H54 (cell line): Measurements from ENCODE around the gene IL17F.
"Not testable (repeated sequence)": the region's sequence is repeated elsewhere in the genome, so short reads cannot be mapped to it uniquely, and the experiment has no call there.

Source experiments
- DNase-seq: peaks from one replicate; pipeline ENCODE4 v3.0.0; 2011; ENCODE audit warnings: low spot score, mixed read lengths; ENCODE audit not compliant: insufficient read length
- FAIRE-seq: peaks from 3 replicates; lab custom pipeline; 2011; peaks lifted over from hg19 to GRCh38; lab: Jason Lieb, UNC
- POLR2A ChIP-seq: IDR thresholded peaks from 2 replicates; pipeline ENCODE4 v1.6.1; 2011; ENCODE audit warnings: low read depth, mild to moderate bottlenecking, low read length

The IL17F gene

DNA sequence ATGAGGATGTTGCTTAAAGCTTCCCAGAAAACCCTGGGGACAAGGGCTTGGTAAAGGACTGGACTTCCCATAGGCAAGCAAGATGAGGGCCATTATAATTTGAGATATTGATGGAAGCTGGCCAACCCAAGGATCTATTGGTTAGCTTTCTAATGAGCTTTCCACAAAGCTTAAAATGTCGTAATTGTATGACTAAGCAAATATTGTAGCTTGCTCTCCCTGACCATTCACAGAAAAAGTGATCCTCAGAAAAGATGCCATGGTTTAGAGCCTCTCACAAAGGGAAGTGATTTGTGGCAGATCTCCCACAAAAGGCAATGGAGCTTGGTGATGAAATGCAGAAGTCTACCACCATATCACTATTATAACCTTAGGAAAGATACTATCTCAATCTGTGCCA lies 13.6 kb downstream of the IL17F start:
- no peak for TF ChIP-seq POLR2A
- FAIRE-seq: no peak
- DNase-seq: no peak

DNA sequence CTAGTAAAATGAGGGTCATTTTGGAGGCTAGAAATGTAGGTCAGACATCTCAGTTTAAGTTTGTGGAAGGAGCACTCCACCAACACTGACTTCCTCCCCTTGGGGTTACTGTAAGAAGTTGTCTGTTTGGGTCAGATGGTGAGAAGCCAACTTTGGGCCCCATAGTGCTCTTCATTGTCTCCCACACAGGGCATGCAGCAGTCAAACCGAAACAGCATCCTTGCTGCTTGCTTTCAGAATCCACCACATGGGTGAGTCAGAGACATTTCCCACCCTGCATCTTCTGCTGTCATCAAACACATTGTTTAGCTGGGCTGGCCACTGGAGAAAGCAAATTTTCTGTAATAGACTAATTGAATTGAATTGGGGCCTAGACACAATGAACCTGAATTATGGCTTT lies 16.8 kb downstream of the IL17F start:
- no peak for TF ChIP-seq POLR2A
- FAIRE-seq (no peak), DNase-seq (no peak)

DNA sequence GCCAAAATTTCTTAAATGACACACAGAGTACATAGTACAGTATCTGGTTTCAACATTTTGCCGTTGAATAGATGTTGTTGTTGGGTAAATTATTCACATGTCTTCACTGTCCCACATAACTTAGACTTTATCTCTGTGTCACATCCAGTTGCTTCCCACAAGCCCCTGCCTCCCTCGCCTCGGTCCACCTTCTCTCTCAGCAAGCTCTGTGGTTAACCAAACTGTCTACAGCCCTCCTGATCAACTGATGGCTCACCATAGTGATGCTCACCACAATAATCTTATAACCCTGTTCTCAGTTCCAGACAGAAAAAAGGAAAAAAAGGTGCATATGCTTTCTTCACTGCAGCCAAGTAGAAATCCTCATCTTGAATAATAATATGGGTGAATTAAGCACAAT lies 23.0 kb downstream of the IL17F start:
- FAIRE-seq: no peak
- no peak for DNase-seq
- no peak for TF ChIP-seq POLR2A

DNA sequence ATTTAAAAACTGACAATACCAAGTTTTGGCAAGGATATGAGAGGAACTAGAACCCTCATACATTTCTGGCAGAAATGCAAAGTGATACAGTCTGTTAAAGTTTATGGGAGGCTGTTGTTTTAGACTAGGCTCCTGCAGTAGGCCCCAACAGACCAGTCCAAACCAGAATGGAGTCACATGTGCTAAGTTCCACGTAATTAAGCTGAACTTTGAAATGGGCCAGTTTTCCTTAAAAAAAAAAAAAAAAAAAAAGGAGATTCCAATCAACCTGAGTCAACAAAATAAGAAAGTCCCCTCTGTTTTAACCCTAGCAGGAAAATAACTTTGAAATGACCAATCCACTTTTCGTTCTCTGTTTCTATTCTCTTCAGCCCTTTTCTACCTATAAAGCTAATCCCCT lies 26.5 kb downstream of the IL17F start:
- TF ChIP-seq POLR2A: no peak
- no peak for FAIRE-seq
- DNase-seq: no peak

DNA sequence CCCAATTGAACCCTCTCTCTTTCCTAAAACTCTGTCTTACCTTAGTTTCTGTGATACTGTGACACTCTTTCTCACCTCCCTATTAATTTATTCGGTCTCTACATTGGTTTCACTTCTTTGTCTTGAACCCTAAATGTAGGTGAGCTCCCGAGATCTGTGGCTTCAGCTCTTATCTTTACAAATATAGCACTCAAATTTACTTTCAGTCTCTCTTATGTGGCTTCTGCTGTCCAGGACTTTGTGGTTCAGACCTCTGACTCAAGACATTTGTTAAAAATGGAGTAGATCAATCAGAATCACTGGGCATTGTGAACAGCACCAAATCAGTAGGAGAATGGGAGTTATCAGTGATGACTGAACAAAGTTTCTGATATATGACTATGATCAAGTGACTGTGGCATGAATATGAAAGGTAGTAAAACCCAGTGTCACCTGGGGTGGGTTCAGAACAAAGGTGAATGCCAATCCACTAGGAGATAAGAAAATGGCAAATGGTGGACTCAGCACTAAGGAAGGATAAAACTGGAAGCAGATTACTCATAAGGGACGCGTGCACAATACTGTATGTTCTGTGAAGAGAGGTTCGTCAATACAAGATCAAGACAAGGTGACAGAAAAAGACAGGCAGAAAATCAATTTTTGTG lies 27.2 kb downstream of the IL17F start:
- FAIRE-seq: no peak
- TF ChIP-seq POLR2A: no peak
- no peak for DNase-seq

DNA sequence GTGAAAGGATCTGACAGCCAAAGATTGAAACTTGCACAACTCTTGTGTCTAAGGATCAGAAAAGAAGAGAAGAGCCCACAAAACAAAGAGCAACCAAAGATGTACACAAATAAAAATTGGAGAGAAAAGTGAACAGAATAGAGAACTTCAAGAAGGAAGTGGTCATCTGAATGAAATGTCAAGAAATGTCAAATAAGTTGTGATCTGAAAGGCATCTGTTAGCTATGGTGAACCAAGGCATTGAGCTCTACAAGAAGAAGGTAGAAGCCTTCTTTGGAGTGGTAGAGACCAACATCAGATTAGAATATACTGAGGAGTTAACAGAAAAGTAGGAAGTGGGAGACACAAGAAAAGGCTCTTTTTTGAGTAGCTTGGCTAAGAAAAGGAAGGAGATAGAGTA lies 28.5 kb downstream of the IL17F start:
- DNase-seq: no peak
- no peak for TF ChIP-seq POLR2A
- FAIRE-seq: no peak

DNA sequence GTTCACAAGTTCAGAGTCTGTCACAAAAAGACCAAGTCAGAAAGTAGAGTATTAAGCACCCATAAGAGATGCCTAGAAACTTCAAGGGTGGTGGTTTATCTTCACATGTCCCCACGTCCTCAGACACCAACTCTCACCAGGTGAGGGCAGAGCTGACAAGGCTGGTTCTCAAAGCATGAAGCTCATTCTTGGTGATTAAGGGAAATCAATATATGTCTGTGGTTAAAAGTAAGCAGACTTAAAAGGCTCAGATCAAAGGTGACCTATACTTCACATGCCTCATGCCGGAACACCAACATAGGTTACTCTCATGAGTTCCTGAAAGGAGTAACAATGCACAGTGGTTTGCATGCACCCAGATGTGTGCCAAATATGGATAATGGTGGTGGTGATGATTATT lies 31.2 kb downstream of the IL17F start:
- no peak for FAIRE-seq
- no peak for DNase-seq
- no peak for TF ChIP-seq POLR2A

DNA sequence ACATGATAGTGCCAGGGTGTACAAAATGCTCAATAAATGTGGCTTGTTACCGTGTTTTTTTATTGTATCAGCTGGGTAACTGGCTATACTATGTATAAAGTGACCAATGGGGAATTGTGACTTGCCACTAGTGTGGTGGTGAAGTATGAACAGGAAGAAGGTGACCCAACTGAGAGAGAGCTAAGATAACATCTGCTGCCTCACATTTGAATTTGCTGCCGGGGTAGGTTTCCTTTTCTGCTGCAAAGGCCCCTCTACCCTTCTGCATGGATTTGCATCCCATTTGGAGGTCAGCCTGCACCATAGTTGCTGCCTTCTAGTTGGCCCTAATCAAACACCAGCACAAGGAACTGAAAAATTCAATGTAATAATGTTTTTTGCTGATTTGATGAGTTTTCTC lies 34.1 kb downstream of the IL17F start:
- no peak for DNase-seq
- no peak for TF ChIP-seq POLR2A
- no peak for FAIRE-seq

DNA sequence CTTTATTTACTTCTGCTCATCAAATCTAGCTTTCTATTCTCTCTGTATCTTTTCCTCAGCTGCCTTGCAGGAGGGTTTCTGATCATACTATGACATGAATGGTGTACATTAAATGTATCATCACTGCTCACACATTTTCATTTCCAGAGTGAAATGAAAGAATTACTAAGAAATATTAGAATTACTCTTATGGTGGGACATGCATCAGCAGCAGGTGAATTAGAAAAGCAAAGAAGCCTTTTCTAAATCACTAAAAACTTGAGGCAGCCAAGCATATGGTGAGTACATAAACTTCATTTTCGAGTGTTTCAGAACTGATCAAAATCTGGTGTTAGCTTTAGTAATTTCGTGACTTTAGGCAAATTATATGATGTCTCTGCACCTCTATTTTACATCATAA lies 34.5 kb downstream of the IL17F start:
- DNase-seq (no peak), FAIRE-seq (no peak)
- no peak for TF ChIP-seq POLR2A

DNA sequence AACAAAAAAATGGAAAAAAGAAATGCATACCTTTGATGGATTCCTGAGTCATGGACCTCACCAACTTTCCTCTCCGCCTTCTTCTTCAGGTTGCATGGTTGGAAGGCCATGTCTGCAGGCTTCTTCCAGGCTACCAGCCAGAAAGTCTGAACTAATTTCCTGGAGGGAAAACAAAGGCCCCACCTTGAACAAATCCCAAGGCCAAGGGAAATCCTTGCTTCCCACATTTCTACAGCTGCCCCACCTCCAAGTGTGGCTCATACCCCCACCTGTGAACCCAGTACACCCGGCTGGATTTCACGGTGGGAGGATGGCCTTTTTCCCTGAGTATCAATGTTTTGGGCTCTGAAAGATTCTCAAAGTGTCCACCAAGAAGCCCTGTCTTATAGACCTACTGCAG lies 35.7 kb downstream of the IL17F start:
- no peak for DNase-seq
- no peak for TF ChIP-seq POLR2A
- FAIRE-seq: no peak

DNA sequence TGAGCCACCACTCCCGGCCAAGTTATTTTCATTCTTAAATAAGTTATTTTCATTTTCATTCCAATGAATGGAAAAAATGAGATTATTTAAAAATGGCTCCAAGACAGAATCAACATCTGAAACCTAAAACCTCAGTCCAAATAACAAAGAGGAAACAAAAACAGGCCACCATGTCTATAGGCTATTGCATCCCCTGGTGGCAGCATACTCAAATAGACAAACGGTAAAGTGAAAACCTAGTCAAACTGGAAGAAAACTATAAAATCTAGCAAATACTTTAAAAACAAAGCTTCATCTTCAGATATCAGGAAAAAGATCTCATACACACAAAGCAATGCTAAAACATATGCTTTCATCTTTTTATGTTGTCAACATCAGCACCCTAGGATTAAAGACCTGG lies 37.2 kb downstream of the IL17F start:
- DNase-seq: no peak
- no peak for TF ChIP-seq POLR2A
- no peak for FAIRE-seq

DNA sequence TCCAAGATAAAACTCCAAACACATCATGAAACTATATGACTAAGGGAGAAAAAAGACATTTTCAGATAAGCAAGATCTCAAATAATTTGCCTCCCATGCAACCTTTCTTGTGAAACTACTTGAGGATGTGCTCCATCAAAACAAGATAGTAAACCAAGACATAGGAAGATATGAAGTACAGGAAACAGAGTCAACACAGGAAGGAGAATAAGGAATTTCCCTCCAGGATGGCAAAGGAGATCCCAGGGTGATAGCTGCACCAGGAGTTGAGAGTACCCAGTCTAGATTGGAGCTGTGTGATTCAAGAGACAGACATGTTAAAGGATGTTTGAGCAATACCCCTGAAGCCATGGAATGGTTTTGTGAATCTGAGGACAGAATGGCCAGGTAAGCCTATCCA lies 42.8 kb downstream of the IL17F start:
- FAIRE-seq: no peak
- TF ChIP-seq POLR2A: no peak
- no peak for DNase-seq

DNA sequence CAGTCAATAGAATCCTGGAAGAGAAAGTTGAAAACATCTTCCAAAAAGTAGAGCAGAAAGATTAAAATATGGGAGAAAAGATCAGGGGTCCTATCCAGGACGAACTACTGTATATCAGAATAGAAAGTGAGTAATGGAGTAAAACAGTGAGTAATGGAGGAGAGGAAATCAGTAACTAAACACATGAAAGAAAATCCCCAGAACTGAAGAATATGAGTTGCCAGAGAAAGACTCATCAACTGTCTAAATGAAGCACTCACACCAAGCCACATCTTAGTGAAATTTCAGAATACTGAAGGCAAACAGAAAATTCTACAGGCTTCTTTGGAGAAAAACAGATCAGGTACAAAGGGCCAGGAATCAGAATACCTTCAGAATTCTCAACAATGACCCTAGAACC lies 43.3 kb downstream of the IL17F start:
- no peak for DNase-seq
- FAIRE-seq: no peak
- TF ChIP-seq POLR2A: no peak

DNA sequence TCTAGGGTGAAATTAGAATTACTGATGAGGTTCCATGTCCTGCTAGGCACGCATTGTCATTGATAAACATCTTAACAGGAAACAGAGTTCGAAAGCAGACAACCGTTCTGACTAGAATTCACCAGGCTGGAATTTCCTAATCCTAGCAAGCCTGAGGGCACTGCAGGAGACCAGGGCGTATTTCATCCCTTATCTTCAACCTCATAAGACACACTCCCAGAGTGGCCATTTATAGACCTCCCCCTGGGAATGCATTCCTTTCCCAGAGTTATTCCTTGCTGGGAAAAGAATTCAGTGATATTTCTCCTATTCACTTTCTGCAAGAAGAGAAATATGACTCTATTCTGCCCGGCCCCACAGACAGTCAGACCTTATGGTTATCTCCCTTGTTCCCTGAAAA lies 44.2 kb downstream of the IL17F start:
- DNase-seq, FAIRE-seq: not testable (repeated sequence)

DNA sequence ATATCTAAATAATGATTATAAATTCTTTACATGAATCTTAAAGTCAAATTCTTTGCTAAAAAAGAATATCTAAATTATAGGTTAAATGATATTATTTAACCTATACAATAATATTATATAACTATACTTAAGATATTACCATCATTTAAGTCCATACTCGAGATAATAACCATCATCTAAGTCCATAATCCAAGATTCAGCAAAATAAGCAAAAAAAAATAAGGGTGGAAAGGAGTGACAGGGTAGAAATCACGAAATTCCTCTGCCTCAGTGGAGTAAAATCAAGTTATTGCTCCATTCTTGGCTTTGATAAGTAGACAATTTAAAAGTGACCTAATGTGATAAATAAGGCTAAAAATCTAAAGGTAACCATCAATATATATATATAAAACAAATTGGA lies 48.4 kb downstream of the IL17F start:
- FAIRE-seq: no peak
- no peak for TF ChIP-seq POLR2A
- DNase-seq: no peak

DNA sequence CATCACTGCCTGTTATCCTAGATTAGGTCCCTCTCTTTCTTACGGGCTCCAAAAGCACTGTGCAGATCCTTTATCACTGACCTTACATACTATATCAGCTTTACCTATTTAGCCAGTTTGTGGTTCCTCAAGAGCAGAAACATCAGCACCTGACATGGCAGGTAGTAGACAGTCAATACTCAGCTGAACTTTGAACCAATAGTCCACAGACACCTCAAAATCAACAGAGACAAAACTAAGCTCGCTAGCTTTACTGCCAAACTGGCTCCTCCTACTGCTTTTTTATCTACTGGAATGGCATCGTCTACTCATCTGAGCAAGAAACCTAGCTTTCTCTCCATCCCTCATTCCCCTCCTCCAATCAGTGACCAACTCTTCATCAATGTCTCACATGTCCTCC lies 52.5 kb downstream of the IL17F start:
- TF ChIP-seq POLR2A: no peak
- FAIRE-seq (no peak), DNase-seq (no peak)
